Panc1 (cell line): ENCODE data around the gene GALNT11. TPM values are rescaled to one million over a fixed set of nuclear protein-coding genes. Genes with fewer than 3 reads are reported as not detected.
"Not testable (repeated sequence)": the region's sequence is repeated elsewhere in the genome, so short reads cannot be mapped to it uniquely, and the experiment has no call there.

Experiments used
- ATAC-seq: fragments of 200-7000 bp; cut with Tn5 transposase; 2 replicates; pipeline ENCODE4 v1.9.1; 2020; ENCODE audit warnings: mild to moderate bottlenecking, moderate library complexity
- BruUV-seq: library from RNA; stranded (reverse); fragments of 400-500 nt; replicated peaks from 2 replicates; lab custom pipeline; 2021; lab: Mats Ljungman, UMichigan
- CTCF ChIA-PET: fragments of 300-600 bp; sonication (Branson Sonifier 250); formaldehyde crosslinking; loops from one replicate; lab custom pipeline; 2022; ENCODE audit warnings: antibody characterized with exemption; lab: Charles Lee
- POLR2A ChIA-PET: fragments of 300-600 bp; sonication (Branson Sonifier 250); formaldehyde crosslinking; loops from one replicate; lab custom pipeline; 2022; ENCODE audit warnings: antibody characterized with exemption; lab: Charles Lee
- DNase-seq: peaks from one replicate; pipeline ENCODE4 v3.0.0-alpha.2; 2010; ENCODE audit warnings: low read depth, low spot score
- H3K27ac ChIP-seq: 2 replicates; pipeline ENCODE4 v1.5.1; 2011; ENCODE audit warnings: mild to moderate bottlenecking, low read length, inconsistent platforms
- H3K27me3 ChIP-seq: fragments of 200-500 bp; sonication (Bioruptor generic); 2 replicates; pipeline ENCODE4 v1.6.0; 2014; ENCODE audit warnings: low read length, inconsistent platforms; ENCODE audit not compliant: control insufficient read depth, insufficient read depth
- H3K36me3 ChIP-seq: fragments of 200-500 bp; sonication (Bioruptor generic); 2 replicates; pipeline ENCODE4 v1.5.1; 2014; ENCODE audit warnings: inconsistent platforms, mild to moderate bottlenecking, low read length, moderate library complexity; ENCODE audit not compliant: control insufficient read depth, insufficient read depth
- H3K4me1 ChIP-seq: 2 replicates; pipeline ENCODE4 v1.5.1; 2011; ENCODE audit warnings: inconsistent platforms, mild to moderate bottlenecking, low read length, moderate library complexity; ENCODE audit not compliant: control insufficient read depth, insufficient read depth
- H3K4me3 ChIP-seq, 2 experiments: 2 replicates each; pipeline ENCODE4 v1.5.1; 2011 to 2012; ENCODE audit warnings: low read depth in 2 of 2, low read length in 2 of 2, mild to moderate bottlenecking in 2 of 2, inconsistent platforms in 1 of 2, moderate library complexity in 1 of 2
- H3K9me3 ChIP-seq: fragments of 200-500 bp; sonication (Bioruptor generic); 2 replicates; pipeline ENCODE4 v1.5.1; 2014; ENCODE audit warnings: low read depth, mild to moderate bottlenecking, inconsistent platforms, low read length, moderate library complexity; ENCODE audit not compliant: control insufficient read depth, insufficient read depth
- CTCF ChIP-seq: fragments of 450-650 bp; IDR thresholded peaks from 2 replicates; pipeline ENCODE4 v1.5.1; 2017; ENCODE audit warnings: mild to moderate bottlenecking
- POLR2AphosphoS5 ChIP-seq: IDR thresholded peaks from 2 replicates; pipeline ENCODE4 v1.6.1; 2012; ENCODE audit warnings: mild to moderate bottlenecking, low read depth, low read length, moderate library complexity
- REST ChIP-seq, 2 experiments: IDR thresholded peaks; 2 replicates each; pipeline ENCODE4 v1.6.1; 2011 to 2012; ENCODE audit warnings: low read depth in 2 of 2, control low read depth in 1 of 2, low read length in 1 of 2, mild to moderate bottlenecking in 1 of 2, moderate library complexity in 1 of 2; ENCODE audit not compliant: insufficient read depth in 1 of 2
- SIN3A ChIP-seq: IDR thresholded peaks from 2 replicates; pipeline ENCODE4 v1.6.1; 2012; ENCODE audit warnings: low read depth, mild to moderate bottlenecking, low read length, moderate library complexity, borderline replicate concordance; ENCODE audit not compliant: insufficient read depth
- TCF7L2 ChIP-seq: IDR thresholded peaks from 2 replicates; pipeline ENCODE4 v1.6.1; 2011; ENCODE audit warnings: mild to moderate bottlenecking, low read depth, low read length, inconsistent platforms
- in situ Hi-C: cut with HindIII; loops from 2 replicates; pipeline ENCODE4 v1.10.0; 2016; ENCODE audit warnings: low sequenced_read_pairs, low pct_unique_long_range_greater_than_20kb
- intact Hi-C: fragments of 100-400 bp; cut with micrococcal nuclease; formaldehyde crosslinking; loops from one replicate; pipeline ENCODE4 v1.10.0; 2022; ENCODE audit not compliant: unreplicated experiment
- total RNA-seq: library from RNA; stranded (reverse); gene quantifications from one replicate; pipeline ENCODE4 v1.2.1, GENCODE V29; 2021; ENCODE audit not compliant: unreplicated experiment

GALNT11 gene
- total RNA-seq, 1 experiment from 2014 or later, result 48.7 TPM

GRCh38 chr7:152074673-152075072 is 49.2 kb downstream of the GALNT11 start:
- H3K9me3 ChIP-seq, result no peaks in the 10 kb centered on the region
- TF ChIP-seq POLR2AphosphoS5, result no peak
- no peak for TF ChIP-seq TCF7L2
- TF ChIP-seq SIN3A, result no peak
- TF ChIP-seq CTCF, result no peak
- TF ChIP-seq REST (IDR thresholded peaks at IDR 0.05; ENCODE audit: insufficient read depth in 1 of 2, low read depth in 2 of 2, low read length in 1 of 2), result no peak
- no peaks in the 10 kb centered on the region for H3K27me3 ChIP-seq
- in situ Hi-C loops, result no loop called here
- peaks cover 31% of the 10 kb centered on the region for H3K4me1 ChIP-seq
- CTCF ChIA-PET, result interaction anchor here (0.6 kb wide), 1 partner anchor 214 kb away, joined by 3 read pairs; no protein-coding TSS in a partner anchor
- peak; percentile 28; the same call in 1 of the 2 replicates for ATAC-seq
- intact Hi-C loops, result no loop called here
- no peak overlapping the region for H3K4me3 ChIP-seq
- no peaks in the 10 kb centered on the region for H3K36me3 ChIP-seq
- H3K27ac ChIP-seq, result peak overlapping the region; percentile 41; the same call in 1 of the 2 replicates
- no TSS peak for BruUV-seq
- POLR2A ChIA-PET, result no interaction called here
- no peak for DNase-seq

DNA sequence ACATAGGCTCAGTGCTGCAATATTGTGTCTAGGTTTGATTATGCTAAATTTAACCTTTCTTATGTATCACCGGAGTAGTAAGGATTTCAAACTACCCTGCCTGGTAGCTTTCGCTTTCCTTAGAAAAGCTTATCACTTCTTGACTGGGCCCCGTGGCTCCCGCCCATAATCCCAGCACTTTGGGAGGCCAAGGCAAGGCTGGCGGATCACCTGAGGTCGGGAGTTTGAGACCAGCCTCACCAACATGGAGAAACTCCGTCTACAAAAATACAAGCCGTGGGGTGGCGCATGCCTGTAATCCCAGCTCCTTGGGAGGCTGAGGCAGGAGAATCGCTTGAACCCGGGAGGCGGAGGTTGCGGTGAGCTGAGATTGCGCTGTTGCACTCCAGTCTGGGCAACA is 49.9 kb downstream of the GALNT11 start:
- H3K27me3 ChIP-seq, intact Hi-C loops: not testable (repeated sequence)

GRCh38 chr7:152076324-152076821 is 50.9 kb downstream of the GALNT11 start:
- no peak for TF ChIP-seq TCF7L2
- peak; percentile 78 for TF ChIP-seq CTCF
- ChIA-PET POLR2A (no interaction called here), CTCF (interaction anchor here (0.6 to 0.7 kb wide), 2 partner anchors 10 to 50 kb away, joined by 4 to 5 read pairs; no protein-coding TSS in a partner anchor)
- intact Hi-C loops, result no loop called here
- peak overlapping the region; percentile 52; the same call in 1 of the 2 replicates for H3K27ac ChIP-seq
- in situ Hi-C loops, result no loop called here
- H3K4me3 ChIP-seq, result no peak overlapping the region
- ATAC-seq (peak; percentile 75), DNase-seq (peak; percentile 8)
- no peaks in the 10 kb centered on the region for H3K36me3 ChIP-seq
- peaks cover 36% of the 10 kb centered on the region for H3K4me1 ChIP-seq
- no peaks in the 10 kb centered on the region for H3K27me3 ChIP-seq
- BruUV-seq, result no TSS peak
- no peaks in the 10 kb centered on the region for H3K9me3 ChIP-seq

More for the DNA sequence above, 49.9 kb downstream of the GALNT11 start:
- H3K36me3 ChIP-seq, DNase-seq, in situ Hi-C loops, H3K9me3 ChIP-seq, POLR2A ChIA-PET, BruUV-seq, H3K27ac ChIP-seq: not testable (repeated sequence)
- CTCF ChIA-PET, result interaction anchor here (0.6 to 0.7 kb wide), 3 partner anchors 51 to 215 kb away, joined by 3 to 8 read pairs (median 4); no protein-coding TSS in a partner anchor
- Histone ChIP-seq H3K4me1 (peaks cover 34% of the 10 kb centered on the region), H3K4me3 (peak overlapping the region in 1 of 2 experiments; percentile 17; a peak in 2 of 4 replicates)
- peak; percentile 33; the same call in 1 of the 2 replicates for ATAC-seq
